HEK293 (cell line): ENCODE data around the gene PHYHD1.

Experiments
- ZNF266 ChIP-seq: fragments of 450-650 bp; formaldehyde crosslinking; IDR thresholded peaks from 2 replicates; pipeline ENCODE4 v1.5.1; 2016; ENCODE audit warnings: missing biosample characterization, missing genetic modification characterization, low read depth
- ZNF274 ChIP-seq, 2 experiments: fragments of 200-500 bp in 1 of 2; fragments of 450-650 bp in 1 of 2; sonication (Bioruptor generic) in 1 of 2; formaldehyde crosslinking in 1 of 2; IDR thresholded peaks; 2 replicates each; pipeline versions ENCODE4 v1.5.1 to v1.6.1; 2014 to 2016; ENCODE audit warnings: borderline replicate concordance in 1 of 2, inconsistent platforms in 1 of 2, low read length in 1 of 2, missing biosample characterization in 1 of 2, missing genetic modification characterization in 1 of 2
- TF ChIP-seq, protein P1 (sequence below): sonication (generic); formaldehyde crosslinking; IDR thresholded peaks from 2 replicates; pipeline ENCODE4 v1.8.1; 2022; ENCODE audit warnings: mild to moderate bottlenecking, moderate library complexity, missing genetic modification reagents

The PHYHD1 gene

DNA sequence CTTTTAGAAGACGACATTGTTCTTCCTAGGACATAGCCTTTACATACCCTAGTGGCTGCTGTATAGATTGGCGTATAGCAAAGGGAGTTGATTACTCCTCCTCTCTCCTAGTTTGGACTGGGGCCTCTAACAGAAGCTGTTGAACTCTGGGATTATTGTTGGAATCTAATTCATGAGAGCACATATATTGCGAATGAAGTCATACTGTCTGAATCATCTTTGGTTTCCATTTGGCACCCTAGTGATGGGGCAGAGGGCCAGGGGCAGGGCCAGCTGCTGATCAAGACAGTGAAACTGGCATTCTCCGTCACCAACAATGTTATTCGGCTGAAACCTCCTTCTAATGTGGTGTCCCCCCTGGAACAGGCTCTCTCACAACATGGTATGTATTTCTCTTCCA lies 67.0 kb downstream of the PHYHD1 start (continued):
- TF ChIP-seq ZNF266 (tag by site-specific recombination) = no peak
- TF ChIP-seq ZNF274 (IDR thresholded peaks at IDR 0.05; ENCODE audit: low read length) = no peak
- TF ChIP-seq ZNF274 (tag by site-specific recombination; IDR thresholded peaks at IDR 0.05; ENCODE audit: borderline replicate concordance) = no peak
- TF ChIP-seq, protein P1, sequence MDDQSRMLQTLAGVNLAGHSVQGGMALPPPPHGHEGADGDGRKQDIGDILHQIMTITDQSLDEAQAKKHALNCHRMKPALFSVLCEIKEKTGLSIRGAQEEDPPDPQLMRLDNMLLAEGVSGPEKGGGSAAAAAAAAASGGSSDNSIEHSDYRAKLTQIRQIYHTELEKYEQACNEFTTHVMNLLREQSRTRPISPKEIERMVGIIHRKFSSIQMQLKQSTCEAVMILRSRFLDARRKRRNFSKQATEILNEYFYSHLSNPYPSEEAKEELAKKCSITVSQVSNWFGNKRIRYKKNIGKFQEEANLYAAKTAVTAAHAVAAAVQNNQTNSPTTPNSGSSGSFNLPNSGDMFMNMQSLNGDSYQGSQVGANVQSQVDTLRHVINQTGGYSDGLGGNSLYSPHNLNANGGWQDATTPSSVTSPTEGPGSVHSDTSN (CRISPR knock-in tag) = no peak
